H9 (cell line): ENCODE results near the gene MYO1D. TPM values are rescaled to one million over a fixed set of nuclear protein-coding genes. Genes with fewer than 3 reads are reported as not detected.

ENCODE experiments used
- DNase-seq: peaks from one replicate; pipeline ENCODE4 v3.0.0-alpha.2; 2017
- H2AFZ ChIP-seq: one replicate; pipeline ENCODE4 v1.6.1; 2013; ENCODE audit warnings: mild to moderate bottlenecking, low read length, control low read depth, moderate library complexity
- H2AK5ac ChIP-seq: 2 replicates; pipeline ENCODE4 v1.6.1; 2013; ENCODE audit warnings: low read length, control low read depth, mixed read lengths; ENCODE audit not compliant: insufficient read length
- H2BK120ac ChIP-seq: one replicate; pipeline ENCODE4 v1.6.1; 2013; ENCODE audit warnings: low read depth, mild to moderate bottlenecking, low read length, control low read depth, inconsistent platforms; ENCODE audit not compliant: poor library complexity, severe bottlenecking
- H2BK12ac ChIP-seq: 2 replicates; pipeline ENCODE4 v1.6.1; 2013; ENCODE audit warnings: low read length, control low read depth, mixed read lengths, low read depth; ENCODE audit not compliant: insufficient read length
- H2BK15ac ChIP-seq: 2 replicates; pipeline ENCODE4 v1.6.1; 2013; ENCODE audit warnings: low read depth, low read length, control low read depth
- H2BK20ac ChIP-seq: one replicate; pipeline ENCODE4 v1.6.1; 2013; ENCODE audit warnings: low read depth, mild to moderate bottlenecking, low read length, control low read depth, inconsistent platforms; ENCODE audit not compliant: poor library complexity, severe bottlenecking
- H2BK5ac ChIP-seq: 2 replicates; pipeline ENCODE4 v1.6.1; 2013; ENCODE audit warnings: low read length, control low read depth, mixed read lengths; ENCODE audit not compliant: insufficient read length
- H3K14ac ChIP-seq: 2 replicates; pipeline ENCODE4 v1.6.1; 2013; ENCODE audit warnings: low read length, control low read depth; ENCODE audit not compliant: insufficient read depth
- H3K18ac ChIP-seq: 2 replicates; pipeline ENCODE4 v1.6.1; 2013; ENCODE audit warnings: low read depth, mild to moderate bottlenecking, mixed read lengths, low read length, control low read depth; ENCODE audit not compliant: insufficient read length
- H3K23ac ChIP-seq: 2 replicates; pipeline ENCODE4 v1.6.1; 2013; ENCODE audit warnings: low read length, control low read depth, mixed read lengths, low read depth; ENCODE audit not compliant: insufficient read length
- H3K23me2 ChIP-seq: 2 replicates; pipeline ENCODE4 v1.6.1; 2013; ENCODE audit warnings: low read depth, mild to moderate bottlenecking, mixed read lengths, low read length, control low read depth; ENCODE audit not compliant: insufficient read length, poor library complexity, severe bottlenecking
- H3K27ac ChIP-seq: 2 replicates; pipeline ENCODE4 v1.5.1; 2013; ENCODE audit warnings: low read length, control low read depth, mixed read lengths, low read depth; ENCODE audit not compliant: insufficient read length
- H3K27me3 ChIP-seq: 2 replicates; pipeline ENCODE4 v1.6.1; 2013; ENCODE audit warnings: low read length, control low read depth, inconsistent platforms; ENCODE audit not compliant: insufficient read depth
- H3K4ac ChIP-seq: 2 replicates; pipeline ENCODE4 v1.6.1; 2013; ENCODE audit warnings: low read depth, mild to moderate bottlenecking, control low read depth, inconsistent platforms, low read length, moderate library complexity
- H3K4me1 ChIP-seq: 2 replicates; pipeline ENCODE4 v1.6.1; 2013; ENCODE audit warnings: low read length, control low read depth, inconsistent platforms; ENCODE audit not compliant: insufficient read depth
- H3K4me2 ChIP-seq: 2 replicates; pipeline ENCODE4 v1.6.1; 2013; ENCODE audit warnings: low read length, control low read depth, mixed read lengths; ENCODE audit not compliant: insufficient read length, insufficient read depth
- H3K56ac ChIP-seq: 2 replicates; pipeline ENCODE4 v1.6.1; 2013; ENCODE audit warnings: low read depth, mild to moderate bottlenecking, mixed read lengths, low read length, control low read depth; ENCODE audit not compliant: insufficient read length
- H3K79me1 ChIP-seq: 2 replicates; pipeline ENCODE4 v1.6.1; 2013; ENCODE audit warnings: low read depth, mild to moderate bottlenecking, moderate library complexity, low read length, control low read depth, inconsistent platforms; ENCODE audit not compliant: insufficient read depth, poor library complexity, severe bottlenecking
- H3K79me2 ChIP-seq: 2 replicates; pipeline ENCODE4 v1.6.1; 2013; ENCODE audit warnings: low read length, control low read depth, inconsistent platforms; ENCODE audit not compliant: insufficient read depth
- H3K9ac ChIP-seq: 2 replicates; pipeline ENCODE4 v1.6.1; 2013; ENCODE audit warnings: low read length, control low read depth, mixed read lengths; ENCODE audit not compliant: insufficient read length; ENCODE audit errors: extremely low read depth
- H3K9me3 ChIP-seq: one replicate; pipeline ENCODE4 v1.6.1; 2013; ENCODE audit warnings: low read depth, low read length, inconsistent platforms; ENCODE audit not compliant: control insufficient read depth
- H3T11ph ChIP-seq: one replicate; pipeline ENCODE4 v1.6.1; 2013; ENCODE audit warnings: mild to moderate bottlenecking, low read length, control low read depth, inconsistent platforms
- H4K20me1 ChIP-seq: one replicate; pipeline ENCODE4 v1.6.1; 2013; ENCODE audit not compliant: control insufficient read depth, insufficient read length, insufficient read depth
- H4K5ac ChIP-seq: 2 replicates; pipeline ENCODE4 v1.6.1; 2013; ENCODE audit warnings: low read depth, mild to moderate bottlenecking, mixed read lengths, low read length, control low read depth; ENCODE audit not compliant: insufficient read length
- H4K8ac ChIP-seq: replicated peaks from 2 replicates; pipeline ENCODE4 v1.6.1; 2013; ENCODE audit warnings: low read length, control low read depth, mixed read lengths, low read depth; ENCODE audit not compliant: insufficient read length
- H4K91ac ChIP-seq: 2 replicates; pipeline ENCODE4 v1.6.1; 2013; ENCODE audit warnings: low read depth, mild to moderate bottlenecking, moderate library complexity, mixed read lengths, low read length, control low read depth; ENCODE audit not compliant: insufficient read length
- H3K27ac Mint-ChIP-seq, 3 experiments: 2 replicates in 2 of 3; 3 replicates in 1 of 3; pipeline ENCODE4 v1.8.0; 2020 to 2021; ENCODE audit warnings: mixed read lengths in 3 of 3, mild to moderate bottlenecking in 1 of 3, moderate library complexity in 1 of 3
- H3K27me3 Mint-ChIP-seq: 2 replicates; pipeline ENCODE4 v1.8.0; 2021; ENCODE audit warnings: low read depth, mild to moderate bottlenecking, moderate library complexity, mixed read lengths
- H3K36me3 Mint-ChIP-seq, 3 experiments: 2 replicates in 2 of 3; 3 replicates in 1 of 3; pipeline ENCODE4 v1.8.0; 2020 to 2021; ENCODE audit warnings: low read depth in 3 of 3, mixed read lengths in 3 of 3; ENCODE audit not compliant: insufficient read depth in 1 of 3
- H3K4me1 Mint-ChIP-seq, 2 experiments: 2 replicates each; pipeline ENCODE4 v1.8.0; 2020; ENCODE audit warnings: mixed read lengths in 2 of 2
- H3K4me3 Mint-ChIP-seq, 2 experiments: 2 replicates in 1 of 2; 3 replicates in 1 of 2; pipeline ENCODE4 v1.8.0; 2020 to 2021; ENCODE audit warnings: mild to moderate bottlenecking in 2 of 2, mixed read lengths in 2 of 2, moderate library complexity in 1 of 2
- H3K9me3 Mint-ChIP-seq, 2 experiments: 2 replicates in 1 of 2; 3 replicates in 1 of 2; pipeline ENCODE4 v1.8.0; 2020; ENCODE audit warnings: mild to moderate bottlenecking in 2 of 2, mixed read lengths in 2 of 2, moderate library complexity in 1 of 2
- WGBS: extraction: QIAGEN DNeasy Blood & Tissue Kit; methylation state at CpG from one replicate; pipeline ENCODE4 v1.1.7; 2013; ENCODE audit warnings: missing lambda C conversion rate, low lambda C conversion rate, mixed read lengths; ENCODE audit not compliant: insufficient read length; ENCODE audit errors: extremely low coverage; 5-methylcytosine and 5-hydroxymethylcytosine counted together
- total RNA-seq: library from RNA; stranded (reverse); gene quantifications from 2 replicates; pipeline ENCODE4 v1.2.1, GENCODE V29; 2021
- TF ChIP-seq, protein P1 (sequence below): fragments of 200-600 bp; sonication (generic); conservative IDR thresholded peaks from 3 replicates; pipeline ENCODE4 v1.8.0; 2021; ENCODE audit warnings: antibody characterized with exemption, mild to moderate bottlenecking

Gene MYO1D
- total RNA-seq, 1 experiment from 2014 or later = 19.0 TPM

DNA sequence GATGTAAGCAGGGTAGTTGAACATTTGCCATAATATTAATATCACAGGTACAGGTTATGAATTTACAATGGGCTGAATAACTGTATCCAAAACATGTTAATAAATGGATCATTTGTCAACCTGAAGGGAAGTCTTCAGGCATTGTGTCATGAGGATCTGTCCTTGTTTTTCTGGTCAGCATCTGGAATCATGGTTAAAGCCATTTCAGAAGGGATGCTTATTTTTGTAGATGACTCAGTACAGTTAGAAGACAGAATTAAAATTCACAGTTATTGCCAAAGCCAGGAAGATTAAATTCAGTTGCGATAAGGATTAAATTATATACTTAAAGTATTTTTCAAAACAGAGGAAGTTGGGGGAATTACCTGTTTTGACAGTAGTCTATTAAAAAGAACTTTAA lies 424.6 kb downstream of the MYO1D start:
- no peaks in the 10 kb centered on the region for H4K20me1 ChIP-seq
- no peak overlapping the region for H2BK120ac ChIP-seq
- no peak for DNase-seq

More for the DNA sequence above, 424.6 kb downstream of the MYO1D start:
- Histone ChIP-seq H3K56ac (no peak overlapping the region), H3K4ac (no peak overlapping the region), H4K5ac (no peak overlapping the region), H3K27ac (no peak overlapping the region), H3K79me1 (peaks cover 11% of the 10 kb centered on the region), H3K27me3 (no peaks in the 10 kb centered on the region), H2AK5ac (no peak overlapping the region), H3T11ph (no peak overlapping the region), H2AFZ (no peak overlapping the region), H2BK12ac (no peak overlapping the region), H3K9ac (no peak overlapping the region), H3K23me2 (no peaks in the 10 kb centered on the region), H3K4me2 (no peak overlapping the region), H3K4me1 (no peaks in the 10 kb centered on the region), H4K8ac (no peak overlapping the region), H3K14ac (no peak overlapping the region), H4K91ac (no peak overlapping the region), H2BK15ac (no peak overlapping the region), H3K18ac (no peak overlapping the region), H3K9me3 (no peaks in the 10 kb centered on the region), H3K23ac (no peak overlapping the region), H2BK20ac (no peak overlapping the region), H3K79me2 (no peaks in the 10 kb centered on the region; the same call in 1 of the 2 replicates), H2BK5ac (no peak overlapping the region)
- TF ChIP-seq, protein P1, sequence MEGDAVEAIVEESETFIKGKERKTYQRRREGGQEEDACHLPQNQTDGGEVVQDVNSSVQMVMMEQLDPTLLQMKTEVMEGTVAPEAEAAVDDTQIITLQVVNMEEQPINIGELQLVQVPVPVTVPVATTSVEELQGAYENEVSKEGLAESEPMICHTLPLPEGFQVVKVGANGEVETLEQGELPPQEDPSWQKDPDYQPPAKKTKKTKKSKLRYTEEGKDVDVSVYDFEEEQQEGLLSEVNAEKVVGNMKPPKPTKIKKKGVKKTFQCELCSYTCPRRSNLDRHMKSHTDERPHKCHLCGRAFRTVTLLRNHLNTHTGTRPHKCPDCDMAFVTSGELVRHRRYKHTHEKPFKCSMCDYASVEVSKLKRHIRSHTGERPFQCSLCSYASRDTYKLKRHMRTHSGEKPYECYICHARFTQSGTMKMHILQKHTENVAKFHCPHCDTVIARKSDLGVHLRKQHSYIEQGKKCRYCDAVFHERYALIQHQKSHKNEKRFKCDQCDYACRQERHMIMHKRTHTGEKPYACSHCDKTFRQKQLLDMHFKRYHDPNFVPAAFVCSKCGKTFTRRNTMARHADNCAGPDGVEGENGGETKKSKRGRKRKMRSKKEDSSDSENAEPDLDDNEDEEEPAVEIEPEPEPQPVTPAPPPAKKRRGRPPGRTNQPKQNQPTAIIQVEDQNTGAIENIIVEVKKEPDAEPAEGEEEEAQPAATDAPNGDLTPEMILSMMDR = no peak
- no peak overlapping the region for H3K27ac Mint-ChIP-seq
- H3K36me3 Mint-ChIP-seq = peaks cover 56 to 90% (median 77%) of the 10 kb centered on the region in 3 experiments; a peak in 6 of 7 replicates
- H3K4me3 Mint-ChIP-seq = no peak overlapping the region
- no peaks in the 10 kb centered on the region for H3K27me3 Mint-ChIP-seq
- no peaks in the 10 kb centered on the region for H3K4me1 Mint-ChIP-seq
- no peaks in the 10 kb centered on the region for H3K9me3 Mint-ChIP-seq
- WGBS = no CpG with 5 or more reads among the region's 1 CpG
